H1 (cell line): ENCODE measurements around the gene PTRH1. TPM values are rescaled to one million over a fixed set of nuclear protein-coding genes. Genes with fewer than 3 reads are reported as not detected.

Experiments
- CTCF ChIA-PET: fragments of 300-600 bp; sonication (Branson Sonifier 250); formaldehyde crosslinking; loops from one replicate; lab custom pipeline; 2021; ENCODE audit not compliant: partially characterized antibody; lab: Charles Lee
- POLR2A ChIA-PET: fragments of 300-600 bp; sonication (Branson Sonifier 250); formaldehyde crosslinking; loops from one replicate; lab custom pipeline; 2021; ENCODE audit warnings: inconsistent platforms; ENCODE audit not compliant: partially characterized antibody; lab: Charles Lee
- DNase-seq, 2 experiments: peaks; one replicate each; pipeline versions ENCODE4 v3.0.0 to v3.0.0-alpha.2; 2010 to 2022; ENCODE audit warnings: low spot score in 2 of 2, low read depth in 1 of 2, mixed read lengths in 1 of 2
- FAIRE-seq: peaks from 2 replicates; lab custom pipeline; 2011; peaks lifted over from hg19 to GRCh38; lab: Jason Lieb, UNC
- H2AFZ ChIP-seq: 2 replicates; pipeline ENCODE4 v1.8.1; 2012; ENCODE audit warnings: low read length, inconsistent platforms
- H2AK5ac ChIP-seq: 2 replicates; pipeline ENCODE4 v1.6.1; 2013; ENCODE audit warnings: low read depth, low read length
- H2BK120ac ChIP-seq: replicated peaks from 2 replicates; pipeline ENCODE3; 2013; ENCODE audit warnings: low read depth, low read length, inconsistent platforms
- H2BK12ac ChIP-seq: 2 replicates; pipeline ENCODE4 v1.6.1; 2013; ENCODE audit warnings: low read depth, low read length
- H2BK15ac ChIP-seq: 2 replicates; pipeline ENCODE4 v1.6.1; 2013; ENCODE audit warnings: low read length
- H2BK20ac ChIP-seq: 2 replicates; pipeline ENCODE4 v1.6.1; 2013; ENCODE audit warnings: low read length
- H2BK5ac ChIP-seq: 2 replicates; pipeline ENCODE4 v1.6.1; 2013; ENCODE audit warnings: low read depth, low read length
- H3K14ac ChIP-seq: 2 replicates; pipeline ENCODE4 v1.6.1; 2013; ENCODE audit warnings: inconsistent platforms; ENCODE audit not compliant: insufficient read length
- H3K18ac ChIP-seq: 2 replicates; pipeline ENCODE4 v1.6.1; 2013; ENCODE audit warnings: low read length; ENCODE audit errors: extremely low read depth
- H3K23ac ChIP-seq: 2 replicates; pipeline ENCODE4 v1.6.1; 2013; ENCODE audit warnings: inconsistent platforms; ENCODE audit not compliant: insufficient read length
- H3K23me2 ChIP-seq: 2 replicates; pipeline ENCODE4 v1.6.1; 2013; ENCODE audit warnings: low read depth, low read length
- H3K27ac ChIP-seq: 2 replicates; pipeline ENCODE4 v1.6.1; 2011; ENCODE audit warnings: low read depth, low read length, inconsistent platforms
- H3K27me3 ChIP-seq, 4 experiments: replicated peaks in 1 of 4; 1 replicate in 1 of 4; 2 replicates in 3 of 4; pipeline versions ENCODE4 v1.6.1 to v1.8.1; 2011 to 2013; ENCODE audit warnings: low read length in 3 of 4, mild to moderate bottlenecking in 3 of 4, inconsistent platforms in 2 of 4, mixed read lengths in 2 of 4, moderate library complexity in 1 of 4; ENCODE audit not compliant: control insufficient read depth in 3 of 4, insufficient read depth in 3 of 4; ENCODE audit errors: extremely low read depth in 1 of 4
- H3K36me3 ChIP-seq, 4 experiments: 2 replicates each; pipeline versions ENCODE4 v1.6.1 to v1.8.1; 2011 to 2013; ENCODE audit warnings: mild to moderate bottlenecking in 4 of 4, low read length in 3 of 4, moderate library complexity in 2 of 4, control low read depth in 1 of 4, inconsistent platforms in 1 of 4; ENCODE audit not compliant: insufficient read depth in 4 of 4, control insufficient read depth in 2 of 4
- H3K4ac ChIP-seq: replicated peaks from 2 replicates; pipeline ENCODE3; 2013; ENCODE audit warnings: low read length, low read depth, mixed read lengths, inconsistent platforms; ENCODE audit not compliant: insufficient read length
- H3K4me1 ChIP-seq, 4 experiments: replicated peaks in 1 of 4; 1 replicate in 1 of 4; 2 replicates in 3 of 4; pipeline versions ENCODE4 v1.6.1 to v1.8.1; 2011 to 2013; ENCODE audit warnings: low read length in 3 of 4, inconsistent platforms in 2 of 4, mixed read lengths in 1 of 4; ENCODE audit not compliant: insufficient read depth in 4 of 4, control insufficient read depth in 3 of 4
- H3K4me2 ChIP-seq, 2 experiments: 2 replicates each; pipeline versions ENCODE4 v1.6.1 to v1.8.1; 2011 to 2013; ENCODE audit warnings: low read depth in 2 of 2, low read length in 2 of 2, control low read depth in 1 of 2, inconsistent platforms in 1 of 2, mild to moderate bottlenecking in 1 of 2; ENCODE audit not compliant: insufficient read depth in 1 of 2
- H3K4me3 ChIP-seq, 4 experiments: fragments of 200-600, 300-600 bp in 1 of 4; sonication (generic), shearing (Covaris generic), sonication (Bioruptor Twin) in 1 of 4; 2 replicates each; pipeline versions ENCODE4 v1.5.1 to v1.8.1; 2011 to 2016; ENCODE audit warnings: low read length in 4 of 4, low read depth in 3 of 4, control low read depth in 2 of 4, inconsistent platforms in 2 of 4, mild to moderate bottlenecking in 2 of 4, mixed read lengths in 1 of 4, moderate library complexity in 1 of 4; ENCODE audit not compliant: insufficient read depth in 2 of 4; ENCODE audit errors: extremely low read depth in 1 of 4
- H3K56ac ChIP-seq: replicated peaks from 2 replicates; pipeline ENCODE3; 2013; ENCODE audit warnings: low read depth, mild to moderate bottlenecking, mixed read lengths, low read length, inconsistent platforms; ENCODE audit not compliant: insufficient read length
- H3K79me1 ChIP-seq: 2 replicates; pipeline ENCODE4 v1.6.1; 2013; ENCODE audit warnings: low read depth, low read length, control low read depth
- H3K79me2 ChIP-seq, 2 experiments: 2 replicates each; pipeline versions ENCODE4 v1.6.1 to v1.8.1; 2012 to 2013; ENCODE audit warnings: low read length in 2 of 2, mild to moderate bottlenecking in 2 of 2, inconsistent platforms in 1 of 2; ENCODE audit not compliant: insufficient read depth in 2 of 2, control insufficient read depth in 1 of 2
- H3K9ac ChIP-seq, 4 experiments: replicated peaks in 1 of 4; 1 replicate in 1 of 4; 2 replicates in 3 of 4; pipeline versions ENCODE4 v1.6.1 to v1.8.1; 2011 to 2013; ENCODE audit warnings: low read depth in 3 of 4, low read length in 3 of 4, control low read depth in 2 of 4, mild to moderate bottlenecking in 2 of 4, moderate library complexity in 2 of 4, inconsistent platforms in 1 of 4; ENCODE audit errors: extremely low read depth in 1 of 4
- H3K9me3 ChIP-seq, 2 experiments: 2 replicates each; pipeline versions ENCODE4 v1.6.1 to v1.8.1; 2012 to 2013; ENCODE audit warnings: mild to moderate bottlenecking in 2 of 2, moderate library complexity in 2 of 2, control low read depth in 1 of 2, inconsistent platforms in 1 of 2, low read depth in 1 of 2, low read length in 1 of 2, mixed read lengths in 1 of 2; ENCODE audit not compliant: insufficient read depth in 2 of 2
- H4K20me1 ChIP-seq, 2 experiments: replicated peaks in 1 of 2; 2 replicates each; pipeline versions ENCODE3 to v1.8.1; 2011 to 2013; ENCODE audit warnings: inconsistent platforms in 2 of 2, low read length in 2 of 2, mild to moderate bottlenecking in 1 of 2; ENCODE audit not compliant: insufficient read depth in 2 of 2, control insufficient read depth in 1 of 2
- H4K5ac ChIP-seq: 2 replicates; pipeline ENCODE4 v1.6.1; 2013; ENCODE audit warnings: low read length, low read depth, mixed read lengths, inconsistent platforms; ENCODE audit not compliant: insufficient read length
- H4K8ac ChIP-seq: 2 replicates; pipeline ENCODE4 v1.8.0; 2013; ENCODE audit warnings: mild to moderate bottlenecking, moderate library complexity, low read length, inconsistent platforms; ENCODE audit not compliant: insufficient read depth; ENCODE audit errors: extremely low read depth
- H4K91ac ChIP-seq: replicated peaks from 2 replicates; pipeline ENCODE3; 2013; ENCODE audit warnings: low read length, mixed read lengths, inconsistent platforms; ENCODE audit not compliant: insufficient read length
- BACH1 ChIP-seq: IDR thresholded peaks from 2 replicates; pipeline ENCODE4 v1.6.1; 2012; ENCODE audit warnings: low read length, improper control_type of control experiment
- CBX5 ChIP-seq: fragments of 300-800, 300-1000 bp; sonication (generic); IDR thresholded peaks from 2 replicates; pipeline ENCODE4 v1.7.1; 2016; ENCODE audit warnings: antibody characterized with exemption, low read length, low read depth
- CHD1 ChIP-seq: IDR thresholded peaks from 2 replicates; pipeline ENCODE4 v1.6.1; 2012; ENCODE audit warnings: low read depth, low read length, improper control_type of control experiment
- CTCF ChIP-seq, 3 experiments: IDR thresholded peaks; 1 replicate in 2 of 3; 2 replicates in 1 of 3; pipeline versions ENCODE4 v1.5.1 to v1.6.1; 2011; ENCODE audit warnings: low read length in 3 of 3, mild to moderate bottlenecking in 3 of 3, inconsistent platforms in 2 of 3, low read depth in 1 of 3, moderate library complexity in 1 of 3; ENCODE audit not compliant: insufficient read depth in 1 of 3; ENCODE audit errors: control extremely low read depth in 1 of 3
- EZH2 ChIP-seq: fragments of 200-600 bp; sonication (generic); IDR thresholded peaks from 2 replicates; pipeline ENCODE4 v1.7.1; 2012; ENCODE audit warnings: low read depth, mild to moderate bottlenecking, moderate library complexity, low read length, inconsistent platforms; ENCODE audit not compliant: severe bottlenecking
- SAP30 ChIP-seq: fragments of 300-600 bp; sonication (generic); IDR thresholded peaks from 2 replicates; pipeline ENCODE4 v1.7.1; 2012; ENCODE audit warnings: low read length, moderate library complexity, mild to moderate bottlenecking, inconsistent platforms; ENCODE audit not compliant: insufficient read depth, insufficient replicate concordance
- SP1 ChIP-seq: IDR thresholded peaks from 2 replicates; pipeline ENCODE4 v1.6.1; 2011; ENCODE audit warnings: low read depth, low read length
- TAF1 ChIP-seq: IDR thresholded peaks from 2 replicates; pipeline ENCODE4 v1.6.1; 2011; ENCODE audit warnings: mild to moderate bottlenecking, low read depth, low read length
- ZNF274 ChIP-seq: IDR thresholded peaks from 2 replicates; pipeline ENCODE4 v1.7.0; 2012; ENCODE audit warnings: low read length, borderline replicate concordance; ENCODE audit errors: extremely low read depth
- WGBS, 2 experiments: shearing (Covaris generic) in 1 of 2; methylation state at CpG; one replicate each; pipeline versions ENCODE4 v1.1.6 to v1.1.7; 2013 to 2015; ENCODE audit warnings: low lambda C conversion rate in 2 of 2, mixed read lengths in 2 of 2, inconsistent platforms in 1 of 2, low coverage in 1 of 2, missing lambda C conversion rate in 1 of 2; ENCODE audit not compliant: insufficient replicate concordance in 2 of 2, insufficient coverage in 1 of 2, insufficient read length in 1 of 2; ENCODE audit errors: extremely low coverage in 1 of 2, missing lambda C conversion rate in 1 of 2; 5-methylcytosine and 5-hydroxymethylcytosine counted together
- polyA plus RNA-seq, 7 experiments: library from polyadenylated mRNA; depleted of rRNA in 3 of 7; stranded (reverse) in 5 of 7; unstranded in 2 of 7; fragments of >200 nt in 5 of 7; fragments of 200-250 nt in 2 of 7; gene quantifications; 1 replicate in 5 of 7; 2 replicates in 1 of 7; 4 replicates in 1 of 7; pipeline versions ENCODE4 v1.2.1 to v1.2.3, GENCODE V29; 2011 to 2013; ENCODE audit warnings: missing spikeins in 2 of 7, mixed read lengths in 2 of 7
- total RNA-seq: library from RNA; stranded (reverse); fragmentation: NEBNext Ultra II Directional; extraction: Animal tissue kit (Norgen Biotek cat#: 25700); gene quantifications from 2 replicates; pipeline ENCODE4 v1.2.1, GENCODE V29; 2021

The PTRH1 gene
- total and polyA plus RNA-seq, 2 of the 8 experiments (the other 6 are each of a cell fraction or from before 2014, with no cell fraction given), result 11.1 to 19.8 TPM

- Histone ChIP-seq H2BK12ac (peak overlapping the region; percentile 39; the same call in 1 of the 2 replicates), H3K9ac (no peak overlapping the region), H3K27me3 (no peaks in the 10 kb centered on the region; a peak in 2 of 7 replicates), H3K23ac (no peak overlapping the region), H3K4me1 (peaks cover 0 to 11% (median 5%) of the 10 kb centered on the region in 4 experiments; a peak in 5 of 7 replicates), H3K79me2 (no peaks in the 10 kb centered on the region), H2AK5ac (no peak overlapping the region), H4K5ac (no peak overlapping the region), H3K9me3 (no peaks in the 10 kb centered on the region), H3K36me3 (no peaks in the 10 kb centered on the region), H2BK5ac (no peak overlapping the region), H2BK20ac (peak overlapping the region; percentile 86; the same call in 1 of the 2 replicates), H4K20me1 (no peaks in the 10 kb centered on the region), H2BK120ac (no peak overlapping the region), H3K4me2 (no peak overlapping the region), H3K23me2 (no peaks in the 10 kb centered on the region), H3K4me3 (no peak overlapping the region), H3K79me1 (no peaks in the 10 kb centered on the region), H3K18ac (no peak overlapping the region; the same call in 1 of the 2 replicates), H2BK15ac (no peak overlapping the region), H3K14ac (no peak overlapping the region), H3K56ac (no peak overlapping the region), H4K91ac (no peak overlapping the region), H3K27ac (no peak overlapping the region; the same call in 1 of the 2 replicates), H2AFZ (no peak overlapping the region), H3K4ac (peak overlapping the region; percentile 44), H4K8ac (peak overlapping the region; percentile 57; the same call in 1 of the 2 replicates)
- ChIA-PET POLR2A (interaction anchor here (0.6 to 2.5 kb wide), 5 partner anchors 9 to 256 kb away, joined by 3 to 17 read pairs (median 3); partner anchors contain the start of genes PTRH1 and TTC16), CTCF (interaction anchor here (1.0 to 2.8 kb wide), 14 partner anchors 8 to 215 kb away, joined by 3 to 10 read pairs (median 3); partner anchors contain the start of gene TOR2A)
- FAIRE-seq (no peak), DNase-seq (no peak)
- 86% methylated on average over 12 of the region's 12 CpGs; no CpG with 5 or more reads in 1 of the 2 experiments for WGBS, 2 experiments
- TF ChIP-seq CTCF (IDR thresholded peaks at IDR 0.05; ENCODE audit: control extremely low read depth in 1 of 3, insufficient read depth in 1 of 3, low read depth in 1 of 3, low read length in 3 of 3) (no peak), BACH1 (no peak), SP1 (no peak), TAF1 (no peak), CHD1 (no peak), CBX5 (no peak), SAP30 (no peak), ZNF274 (no peak), EZH2 (no peak)
Observed at GRCh38 chr9:127705577-127706379, 9.7 kb downstream of the PTRH1 start.
